Panc1 (cell line): ENCODE measurements around the gene PAWR. TPM values are rescaled to one million over a fixed set of nuclear protein-coding genes. Genes with fewer than 3 reads are reported as not detected.

ENCODE experiments used
- ATAC-seq: fragments of 200-7000 bp; cut with Tn5 transposase; 2 replicates; pipeline ENCODE4 v1.9.1; 2020; ENCODE audit warnings: mild to moderate bottlenecking, moderate library complexity
- BruUV-seq: library from RNA; stranded (reverse); fragments of 400-500 nt; replicated peaks from 2 replicates; lab custom pipeline; 2021; lab: Mats Ljungman, UMichigan
- CTCF ChIA-PET: fragments of 300-600 bp; sonication (Branson Sonifier 250); formaldehyde crosslinking; loops from one replicate; lab custom pipeline; 2022; ENCODE audit warnings: antibody characterized with exemption; lab: Charles Lee
- POLR2A ChIA-PET: fragments of 300-600 bp; sonication (Branson Sonifier 250); formaldehyde crosslinking; loops from one replicate; lab custom pipeline; 2022; ENCODE audit warnings: antibody characterized with exemption; lab: Charles Lee
- DNase-seq: peaks from one replicate; pipeline ENCODE4 v3.0.0-alpha.2; 2010; ENCODE audit warnings: low read depth, low spot score
- H3K27ac ChIP-seq: 2 replicates; pipeline ENCODE4 v1.5.1; 2011; ENCODE audit warnings: mild to moderate bottlenecking, low read length, inconsistent platforms
- H3K27me3 ChIP-seq: fragments of 200-500 bp; sonication (Bioruptor generic); 2 replicates; pipeline ENCODE4 v1.6.0; 2014; ENCODE audit warnings: low read length, inconsistent platforms; ENCODE audit not compliant: control insufficient read depth, insufficient read depth
- H3K36me3 ChIP-seq: fragments of 200-500 bp; sonication (Bioruptor generic); 2 replicates; pipeline ENCODE4 v1.5.1; 2014; ENCODE audit warnings: inconsistent platforms, mild to moderate bottlenecking, low read length, moderate library complexity; ENCODE audit not compliant: control insufficient read depth, insufficient read depth
- H3K4me1 ChIP-seq: 2 replicates; pipeline ENCODE4 v1.5.1; 2011; ENCODE audit warnings: inconsistent platforms, mild to moderate bottlenecking, low read length, moderate library complexity; ENCODE audit not compliant: control insufficient read depth, insufficient read depth
- H3K4me3 ChIP-seq, 2 experiments: 2 replicates each; pipeline ENCODE4 v1.5.1; 2011 to 2012; ENCODE audit warnings: low read depth in 2 of 2, low read length in 2 of 2, mild to moderate bottlenecking in 2 of 2, inconsistent platforms in 1 of 2, moderate library complexity in 1 of 2
- H3K9me3 ChIP-seq: fragments of 200-500 bp; sonication (Bioruptor generic); 2 replicates; pipeline ENCODE4 v1.5.1; 2014; ENCODE audit warnings: low read depth, mild to moderate bottlenecking, inconsistent platforms, low read length, moderate library complexity; ENCODE audit not compliant: control insufficient read depth, insufficient read depth
- POLR2AphosphoS5 ChIP-seq: IDR thresholded peaks from 2 replicates; pipeline ENCODE4 v1.6.1; 2012; ENCODE audit warnings: mild to moderate bottlenecking, low read depth, low read length, moderate library complexity
- SIN3A ChIP-seq: IDR thresholded peaks from 2 replicates; pipeline ENCODE4 v1.6.1; 2012; ENCODE audit warnings: low read depth, mild to moderate bottlenecking, low read length, moderate library complexity, borderline replicate concordance; ENCODE audit not compliant: insufficient read depth
- TCF7L2 ChIP-seq: IDR thresholded peaks from 2 replicates; pipeline ENCODE4 v1.6.1; 2011; ENCODE audit warnings: mild to moderate bottlenecking, low read depth, low read length, inconsistent platforms
- in situ Hi-C: cut with HindIII; loops from 2 replicates; pipeline ENCODE4 v1.10.0; 2016; ENCODE audit warnings: low sequenced_read_pairs, low pct_unique_long_range_greater_than_20kb
- intact Hi-C: fragments of 100-400 bp; cut with micrococcal nuclease; formaldehyde crosslinking; loops from one replicate; pipeline ENCODE4 v1.10.0; 2022; ENCODE audit not compliant: unreplicated experiment
- total RNA-seq: library from RNA; stranded (reverse); gene quantifications from one replicate; pipeline ENCODE4 v1.2.1, GENCODE V29; 2021; ENCODE audit not compliant: unreplicated experiment
- TF ChIP-seq, protein P1 (sequence below): fragments of 450-650 bp; IDR thresholded peaks from 2 replicates; pipeline ENCODE4 v1.5.1; 2017; ENCODE audit warnings: mild to moderate bottlenecking
- TF ChIP-seq, protein P2 (sequence below), 2 experiments: IDR thresholded peaks; 2 replicates each; pipeline ENCODE4 v1.6.1; 2011 to 2012; ENCODE audit warnings: low read depth in 2 of 2, control low read depth in 1 of 2, low read length in 1 of 2, mild to moderate bottlenecking in 1 of 2, moderate library complexity in 1 of 2; ENCODE audit not compliant: insufficient read depth in 1 of 2

PAWR gene
- total RNA-seq, 1 experiment from 2014 or later, result 142 TPM

DNA sequence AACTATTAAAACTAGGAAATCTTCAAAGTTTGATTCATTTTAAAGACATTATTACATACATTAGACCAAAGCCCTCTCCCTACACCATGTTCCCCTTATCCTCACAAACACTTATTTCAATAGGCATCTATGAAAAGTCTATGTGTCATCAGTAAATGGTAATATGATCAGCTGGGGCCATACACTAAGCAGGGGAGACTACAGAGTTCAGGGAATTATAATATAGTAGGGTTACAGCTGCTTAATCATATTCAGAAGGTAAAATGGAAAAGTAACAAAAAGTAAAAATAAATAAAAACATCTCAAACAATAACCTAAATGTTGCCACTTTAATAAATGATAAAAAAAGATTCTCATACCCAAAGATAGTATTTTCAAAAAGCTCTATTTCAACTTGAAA lies 29.1 kb downstream of the PAWR start:
- peaks cover 54% of the 10 kb centered on the region for H3K4me1 ChIP-seq
- H3K36me3 ChIP-seq, result no peaks in the 10 kb centered on the region; the same call in 1 of the 2 replicates
- ChIA-PET CTCF (no interaction called here), POLR2A (interaction anchor here (0.6 to 0.9 kb wide), 3 partner anchors 14 to 31 kb away, joined by 4 to 7 read pairs (median 5); no protein-coding TSS in a partner anchor)
- intact Hi-C loops, result no loop called here
- no peak overlapping the region for H3K4me3 ChIP-seq
- H3K27me3 ChIP-seq, result no peaks in the 10 kb centered on the region
- no peaks in the 10 kb centered on the region for H3K9me3 ChIP-seq
- no peak for TF ChIP-seq SIN3A
- TF ChIP-seq, protein P1, sequence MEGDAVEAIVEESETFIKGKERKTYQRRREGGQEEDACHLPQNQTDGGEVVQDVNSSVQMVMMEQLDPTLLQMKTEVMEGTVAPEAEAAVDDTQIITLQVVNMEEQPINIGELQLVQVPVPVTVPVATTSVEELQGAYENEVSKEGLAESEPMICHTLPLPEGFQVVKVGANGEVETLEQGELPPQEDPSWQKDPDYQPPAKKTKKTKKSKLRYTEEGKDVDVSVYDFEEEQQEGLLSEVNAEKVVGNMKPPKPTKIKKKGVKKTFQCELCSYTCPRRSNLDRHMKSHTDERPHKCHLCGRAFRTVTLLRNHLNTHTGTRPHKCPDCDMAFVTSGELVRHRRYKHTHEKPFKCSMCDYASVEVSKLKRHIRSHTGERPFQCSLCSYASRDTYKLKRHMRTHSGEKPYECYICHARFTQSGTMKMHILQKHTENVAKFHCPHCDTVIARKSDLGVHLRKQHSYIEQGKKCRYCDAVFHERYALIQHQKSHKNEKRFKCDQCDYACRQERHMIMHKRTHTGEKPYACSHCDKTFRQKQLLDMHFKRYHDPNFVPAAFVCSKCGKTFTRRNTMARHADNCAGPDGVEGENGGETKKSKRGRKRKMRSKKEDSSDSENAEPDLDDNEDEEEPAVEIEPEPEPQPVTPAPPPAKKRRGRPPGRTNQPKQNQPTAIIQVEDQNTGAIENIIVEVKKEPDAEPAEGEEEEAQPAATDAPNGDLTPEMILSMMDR, result no peak
- TF ChIP-seq, protein P2, sequence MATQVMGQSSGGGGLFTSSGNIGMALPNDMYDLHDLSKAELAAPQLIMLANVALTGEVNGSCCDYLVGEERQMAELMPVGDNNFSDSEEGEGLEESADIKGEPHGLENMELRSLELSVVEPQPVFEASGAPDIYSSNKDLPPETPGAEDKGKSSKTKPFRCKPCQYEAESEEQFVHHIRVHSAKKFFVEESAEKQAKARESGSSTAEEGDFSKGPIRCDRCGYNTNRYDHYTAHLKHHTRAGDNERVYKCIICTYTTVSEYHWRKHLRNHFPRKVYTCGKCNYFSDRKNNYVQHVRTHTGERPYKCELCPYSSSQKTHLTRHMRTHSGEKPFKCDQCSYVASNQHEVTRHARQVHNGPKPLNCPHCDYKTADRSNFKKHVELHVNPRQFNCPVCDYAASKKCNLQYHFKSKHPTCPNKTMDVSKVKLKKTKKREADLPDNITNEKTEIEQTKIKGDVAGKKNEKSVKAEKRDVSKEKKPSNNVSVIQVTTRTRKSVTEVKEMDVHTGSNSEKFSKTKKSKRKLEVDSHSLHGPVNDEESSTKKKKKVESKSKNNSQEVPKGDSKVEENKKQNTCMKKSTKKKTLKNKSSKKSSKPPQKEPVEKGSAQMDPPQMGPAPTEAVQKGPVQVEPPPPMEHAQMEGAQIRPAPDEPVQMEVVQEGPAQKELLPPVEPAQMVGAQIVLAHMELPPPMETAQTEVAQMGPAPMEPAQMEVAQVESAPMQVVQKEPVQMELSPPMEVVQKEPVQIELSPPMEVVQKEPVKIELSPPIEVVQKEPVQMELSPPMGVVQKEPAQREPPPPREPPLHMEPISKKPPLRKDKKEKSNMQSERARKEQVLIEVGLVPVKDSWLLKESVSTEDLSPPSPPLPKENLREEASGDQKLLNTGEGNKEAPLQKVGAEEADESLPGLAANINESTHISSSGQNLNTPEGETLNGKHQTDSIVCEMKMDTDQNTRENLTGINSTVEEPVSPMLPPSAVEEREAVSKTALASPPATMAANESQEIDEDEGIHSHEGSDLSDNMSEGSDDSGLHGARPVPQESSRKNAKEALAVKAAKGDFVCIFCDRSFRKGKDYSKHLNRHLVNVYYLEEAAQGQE (IDR thresholded peaks at IDR 0.05; ENCODE audit: insufficient read depth in 1 of 2, low read depth in 2 of 2, low read length in 1 of 2), result no peak
- no peak for TF ChIP-seq TCF7L2
- no peak for TF ChIP-seq POLR2AphosphoS5
- H3K27ac ChIP-seq, result peak overlapping the region; percentile 81
- no TSS peak for BruUV-seq
- in situ Hi-C loops, result no loop called here
- ATAC-seq (no peak), DNase-seq (no peak)

DNA sequence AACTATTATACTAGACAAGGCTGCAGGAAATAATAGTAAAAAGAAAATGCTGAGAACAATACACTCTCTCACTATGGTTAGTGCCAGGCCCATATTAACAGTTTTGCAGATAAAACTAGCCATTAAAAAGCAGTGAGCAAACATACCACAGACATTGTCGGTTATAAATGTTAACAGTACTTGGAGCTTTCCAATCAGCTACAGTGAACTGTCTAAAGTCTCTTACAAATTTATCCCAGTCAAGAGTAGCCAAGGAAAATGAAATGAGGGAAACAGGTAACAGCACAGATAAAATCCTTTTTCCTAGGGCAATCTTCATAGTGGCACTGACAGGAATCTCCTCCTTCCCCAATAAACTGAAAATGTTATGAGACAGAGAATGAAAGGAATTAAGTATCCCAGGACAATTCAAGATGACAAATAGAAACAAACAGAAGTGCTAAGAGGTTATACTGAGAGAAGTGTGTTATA lies 30.8 kb downstream of the PAWR start:
- in situ Hi-C loops, result no loop called here
- peak; percentile 85 for ATAC-seq

More for the DNA sequence above, 30.8 kb downstream of the PAWR start:
- TF ChIP-seq TCF7L2, result peak; percentile 58; the same call in 1 of the 2 replicates
- TF ChIP-seq, protein P2 (IDR thresholded peaks at IDR 0.05; ENCODE audit: insufficient read depth in 1 of 2, low read depth in 2 of 2, low read length in 1 of 2), result no peak
- POLR2A ChIA-PET, result no interaction called here
- CTCF ChIA-PET, result no interaction called here
- Histone ChIP-seq H3K9me3 (no peaks in the 10 kb centered on the region), H3K27ac (peak overlapping the region; percentile 81), H3K36me3 (no peaks in the 10 kb centered on the region), H3K4me3 (no peak overlapping the region; a peak in 1 of 4 replicates), H3K4me1 (peaks cover 47% of the 10 kb centered on the region), H3K27me3 (no peaks in the 10 kb centered on the region)
- no peak for DNase-seq
- intact Hi-C loops, result no loop called here
- BruUV-seq, result TSS peak; percentile 13
